IMR-90 (cell line): ENCODE results near the gene ZBTB40. TPM values are rescaled to one million over a fixed set of nuclear protein-coding genes. Genes with fewer than 3 reads are reported as not detected.

ENCODE experiments used
- ATAC-seq: fragments of 200-7000 bp; cut with Tn5 transposase; 2 replicates; pipeline ENCODE4 v1.9.1; 2020; ENCODE audit warnings: low read depth, mild to moderate bottlenecking, moderate library complexity
- BruUV-seq: library from RNA; stranded (reverse); fragments of 400-500 nt; replicated peaks from 2 replicates; lab custom pipeline; 2021; lab: Mats Ljungman, UMichigan
- CTCF ChIA-PET: fragments of 300-600 bp; formaldehyde crosslinking; extraction: SDS; loops from one replicate; lab custom pipeline; 2021; ENCODE audit warnings: antibody characterized with exemption; lab: Yijun Ruan, JAX
- POLR2A ChIA-PET: fragments of 300-600 bp; sonication (Branson Sonifier 250); formaldehyde crosslinking; loops from one replicate; lab custom pipeline; 2022; ENCODE audit warnings: antibody characterized with exemption; ENCODE audit not compliant: unreplicated experiment; lab: Charles Lee
- DNase-seq: peaks from one replicate; pipeline ENCODE4 v3.0.0; 2013
- H2AFZ ChIP-seq: replicated peaks from 2 replicates; pipeline ENCODE3; 2013; ENCODE audit warnings: low read length, mild to moderate bottlenecking; ENCODE audit not compliant: poor library complexity
- H2AK5ac ChIP-seq: 2 replicates; pipeline ENCODE4 v1.6.1; 2013; ENCODE audit warnings: low read depth, low read length, inconsistent platforms
- H2AK9ac ChIP-seq: replicated peaks from 2 replicates; pipeline ENCODE3; 2013; ENCODE audit warnings: mild to moderate bottlenecking, low read depth, low read length, moderate library complexity; ENCODE audit not compliant: poor library complexity
- H2BK120ac ChIP-seq: 2 replicates; pipeline ENCODE4 v1.6.1; 2013; ENCODE audit warnings: low read depth, low read length, inconsistent platforms
- H2BK15ac ChIP-seq: 3 replicates; pipeline ENCODE4 v1.6.1; 2013; ENCODE audit warnings: low read depth, low read length, inconsistent platforms
- H2BK20ac ChIP-seq: 2 replicates; pipeline ENCODE4 v1.6.1; 2013; ENCODE audit warnings: low read depth, mild to moderate bottlenecking, inconsistent platforms, low read length, moderate library complexity
- H2BK5ac ChIP-seq: 2 replicates; pipeline ENCODE4 v1.6.1; 2013; ENCODE audit warnings: mild to moderate bottlenecking, low read depth, low read length, inconsistent platforms; ENCODE audit not compliant: poor library complexity, severe bottlenecking
- H3K14ac ChIP-seq: replicated peaks from 2 replicates; pipeline ENCODE4 v1.6.1; 2013; ENCODE audit warnings: low read depth, low read length, inconsistent platforms
- H3K18ac ChIP-seq: 2 replicates; pipeline ENCODE4 v1.6.1; 2013; ENCODE audit warnings: low read depth, low read length, control low read depth
- H3K23ac ChIP-seq: 2 replicates; pipeline ENCODE4 v1.6.1; 2013; ENCODE audit warnings: low read depth, low read length, inconsistent platforms
- H3K27ac ChIP-seq: 2 replicates; pipeline ENCODE4 v1.5.1; 2013; ENCODE audit warnings: mild to moderate bottlenecking, control low read depth, low read length; ENCODE audit not compliant: insufficient read depth
- H3K27me3 ChIP-seq: 2 replicates; pipeline ENCODE4 v1.6.1; 2013; ENCODE audit warnings: low read length; ENCODE audit not compliant: control insufficient read depth, insufficient read depth
- H3K36me3 ChIP-seq: 2 replicates; pipeline ENCODE4 v1.6.1; 2013; ENCODE audit warnings: low read length, mixed read lengths; ENCODE audit not compliant: control insufficient read depth, insufficient read depth
- H3K4ac ChIP-seq: 2 replicates; pipeline ENCODE4 v1.6.1; 2013; ENCODE audit warnings: low read depth, low read length, inconsistent platforms
- H3K4me1 ChIP-seq: 2 replicates; pipeline ENCODE4 v1.6.1; 2013; ENCODE audit warnings: low read length, mixed read lengths; ENCODE audit not compliant: control insufficient read depth, insufficient read depth
- H3K4me2 ChIP-seq: 2 replicates; pipeline ENCODE4 v1.6.1; 2013; ENCODE audit warnings: low read depth, mild to moderate bottlenecking, control low read depth, low read length, moderate library complexity
- H3K4me3 ChIP-seq: 2 replicates; pipeline ENCODE4 v1.5.1; 2013; ENCODE audit warnings: low read depth, mild to moderate bottlenecking, control low read depth, low read length, moderate library complexity; ENCODE audit not compliant: insufficient read depth
- H3K56ac ChIP-seq: 2 replicates; pipeline ENCODE4 v1.6.1; 2013; ENCODE audit warnings: low read length, inconsistent platforms; ENCODE audit not compliant: insufficient read depth; ENCODE audit errors: extremely low read depth
- H3K79me1 ChIP-seq, 2 experiments: 2 replicates each; pipeline ENCODE4 v1.6.1; 2013; ENCODE audit warnings: low read length in 2 of 2, inconsistent platforms in 1 of 2, low read depth in 1 of 2
- H3K9ac ChIP-seq: 2 replicates; pipeline ENCODE4 v1.6.1; 2013; ENCODE audit warnings: low read depth, low read length, control low read depth
- H3K9me1 ChIP-seq: 2 replicates; pipeline ENCODE4 v1.6.1; 2013; ENCODE audit warnings: low read length, inconsistent platforms; ENCODE audit not compliant: insufficient read depth
- H3K9me3 ChIP-seq: 2 replicates; pipeline ENCODE4 v1.6.1; 2013; ENCODE audit warnings: low read length; ENCODE audit not compliant: control insufficient read depth, insufficient read depth
- H4K20me1 ChIP-seq: 2 replicates; pipeline ENCODE4 v1.6.1; 2013; ENCODE audit warnings: low read length, inconsistent platforms; ENCODE audit not compliant: insufficient read depth
- H4K5ac ChIP-seq: 2 replicates; pipeline ENCODE4 v1.6.1; 2013; ENCODE audit warnings: mild to moderate bottlenecking, low read depth, low read length, control low read depth
- H4K8ac ChIP-seq, 2 experiments: 2 replicates each; pipeline ENCODE4 v1.6.1; 2013; ENCODE audit warnings: low read depth in 2 of 2, low read length in 2 of 2, control low read depth in 1 of 2, inconsistent platforms in 1 of 2
- H4K91ac ChIP-seq: 2 replicates; pipeline ENCODE4 v1.6.1; 2013; ENCODE audit warnings: low read depth, low read length, inconsistent platforms; ENCODE audit not compliant: insufficient read depth
- BHLHE40 ChIP-seq: fragments of 150-350 bp; IDR thresholded peaks from 2 replicates; pipeline ENCODE4 v1.6.1; 2016; ENCODE audit warnings: mild to moderate bottlenecking, low read depth, low read length
- CEBPB ChIP-seq: IDR thresholded peaks from 2 replicates; pipeline ENCODE4 v1.6.1; 2012; ENCODE audit warnings: low read depth, low read length, improper control_type of control experiment
- CHD1 ChIP-seq: IDR thresholded peaks from 2 replicates; pipeline ENCODE4 v1.6.1; 2012; ENCODE audit warnings: low read depth, low read length, improper control_type of control experiment
- CTCF ChIP-seq: conservative IDR thresholded peaks from 2 replicates; pipeline ENCODE4 v1.5.1; 2012; ENCODE audit warnings: mild to moderate bottlenecking, low read depth, low read length, improper control_type of control experiment
- ELK1 ChIP-seq: fragments of 150-350 bp; IDR thresholded peaks from 2 replicates; pipeline ENCODE4 v1.6.1; 2016; ENCODE audit warnings: low read depth, mild to moderate bottlenecking, low read length, moderate library complexity, borderline replicate concordance
- FOS ChIP-seq: fragments of 150-350 bp; IDR thresholded peaks from 2 replicates; pipeline ENCODE4 v1.6.1; 2016; ENCODE audit warnings: low read depth, low read length
- MAFK ChIP-seq: IDR thresholded peaks from 2 replicates; pipeline ENCODE4 v1.6.1; 2012; ENCODE audit warnings: low read depth, low read length, improper control_type of control experiment
- MAZ ChIP-seq: IDR thresholded peaks from 2 replicates; pipeline ENCODE4 v1.6.1; 2012; ENCODE audit warnings: low read depth, mild to moderate bottlenecking, low read length, improper control_type of control experiment, moderate library complexity, borderline replicate concordance
- MXI1 ChIP-seq: IDR thresholded peaks from 2 replicates; pipeline ENCODE4 v1.6.1; 2012; ENCODE audit warnings: low read depth, mild to moderate bottlenecking, low read length, moderate library complexity, borderline replicate concordance
- NFE2L2 ChIP-seq: fragments of 150-350 bp; IDR thresholded peaks from 2 replicates; pipeline ENCODE4 v1.6.1; 2016; ENCODE audit warnings: low read depth, mild to moderate bottlenecking, low read length
- POLR2A ChIP-seq: IDR thresholded peaks from 2 replicates; pipeline ENCODE4 v1.6.1; 2012; ENCODE audit warnings: mild to moderate bottlenecking, low read depth, low read length
- RAD21 ChIP-seq: IDR thresholded peaks from 2 replicates; pipeline ENCODE4 v1.6.1; 2012; ENCODE audit warnings: low read length, improper control_type of control experiment
- RCOR1 ChIP-seq: IDR thresholded peaks from 2 replicates; pipeline ENCODE4 v1.6.1; 2012; ENCODE audit warnings: mild to moderate bottlenecking, low read length, improper control_type of control experiment; ENCODE audit not compliant: insufficient replicate concordance
- RFX5 ChIP-seq: IDR thresholded peaks from 2 replicates; pipeline ENCODE4 v1.8.0; 2012; ENCODE audit warnings: low read depth, mild to moderate bottlenecking, low read length, moderate library complexity
- SMC3 ChIP-seq: fragments of 150-350 bp; IDR thresholded peaks from 2 replicates; pipeline ENCODE4 v1.6.1; 2016; ENCODE audit warnings: low read depth, mild to moderate bottlenecking, antibody characterized with exemption, low read length, moderate library complexity
- USF2 ChIP-seq: fragments of 150-350 bp; IDR thresholded peaks from 2 replicates; pipeline ENCODE4 v1.6.1; 2017; ENCODE audit warnings: mild to moderate bottlenecking, antibody characterized with exemption, low read length, low read depth
- WGBS, 2 experiments: methylation state at CpG; one replicate each; pipeline versions ENCODE4 v1.1.5 to v1.1.7; 2013; ENCODE audit warnings: missing lambda C conversion rate in 2 of 2; ENCODE audit not compliant: insufficient read length in 1 of 2; ENCODE audit errors: extremely low coverage in 2 of 2; 5-methylcytosine and 5-hydroxymethylcytosine counted together
- dilution Hi-C: fragments of 300-500 bp; cut with HindIII; formaldehyde crosslinking; loops from one replicate; pipeline ENCODE4 v1.14.3; 2018; ENCODE audit warnings: low sequenced_read_pairs; ENCODE audit not compliant: unreplicated experiment
- in situ Hi-C: fragments of 300-500 bp; cut with MboI; formaldehyde crosslinking; loops from 3 replicates; pipeline ENCODE4 v1.14.3; 2019; ENCODE audit warnings: low sequenced_read_pairs, inconsistent platforms, mixed read lengths
- intact Hi-C: fragments of 100-400 bp; cut with micrococcal nuclease; formaldehyde crosslinking; loops from 2 replicates; pipeline ENCODE4 v1.10.0; 2022
- polyA plus RNA-seq, 3 experiments: library from polyadenylated mRNA; depleted of rRNA; stranded (reverse); fragments of >200 nt; gene quantifications; 2 replicates each; pipeline ENCODE4 v1.2.3, GENCODE V29; 2012; ENCODE audit warnings: low replicate concordance in 1 of 3
- total RNA-seq: library from RNA; depleted of rRNA; stranded (reverse); fragments of >200 nt; gene quantifications from 2 replicates; pipeline ENCODE4 v1.2.3, GENCODE V29; 2012

Gene ZBTB40
- total and polyA plus RNA-seq, 2 of the 4 experiments (the other 2 are of a cell fraction) = 6.0 to 9.7 TPM

- no peak overlapping the region for H3K4me3 ChIP-seq
- H3K79me1 ChIP-seq = no peaks in the 10 kb centered on the region
- no peak overlapping the region for H2AK5ac ChIP-seq
- no peak overlapping the region for H3K56ac ChIP-seq
- WGBS, 2 experiments = 100% methylated on average over 2 of the region's 4 CpGs; no CpG with 5 or more reads in 1 of the 2 experiments
- intact Hi-C loops = no loop called here
- H2BK20ac ChIP-seq = no peak overlapping the region
- no peak overlapping the region for H2BK120ac ChIP-seq
- H3K27me3 ChIP-seq = no peaks in the 10 kb centered on the region
- in situ Hi-C loops = no loop called here
- H3K27ac ChIP-seq = no peak overlapping the region
- no peak overlapping the region for H4K8ac ChIP-seq
- no peak overlapping the region for H3K14ac ChIP-seq
- H4K91ac ChIP-seq = no peak overlapping the region
- ChIA-PET POLR2A (no interaction called here), CTCF (no interaction called here)
- H3K4me2 ChIP-seq = no peak overlapping the region
- no TSS peak for BruUV-seq
- no peak overlapping the region for H4K5ac ChIP-seq
- H3K9ac ChIP-seq = no peak overlapping the region
- H2BK15ac ChIP-seq = no peak overlapping the region
- peaks cover 55% of the 10 kb centered on the region for H3K36me3 ChIP-seq
- H2AFZ ChIP-seq = no peak overlapping the region
- no peak overlapping the region for H3K4ac ChIP-seq
- dilution Hi-C loops = no loop called here
- TF ChIP-seq FOS (no peak), RFX5 (no peak), MXI1 (no peak), MAZ (no peak), USF2 (no peak), POLR2A (no peak), CTCF (no peak), SMC3 (no peak), NFE2L2 (no peak), BHLHE40 (no peak), CHD1 (no peak), CEBPB (no peak), RCOR1 (no peak), ELK1 (no peak), MAFK (no peak), RAD21 (no peak)
- H3K4me1 ChIP-seq = no peaks in the 10 kb centered on the region
- no peaks in the 10 kb centered on the region for H3K9me3 ChIP-seq
- no peak for ATAC-seq
- H2BK5ac ChIP-seq = no peak overlapping the region
- H4K20me1 ChIP-seq = no peaks in the 10 kb centered on the region
- 0 out of 2 replicates have a peak, but pooled peaks cover 2% of the 10 kb centered on the region for H3K9me1 ChIP-seq
- no peak overlapping the region for H3K23ac ChIP-seq
- no peak overlapping the region for H2AK9ac ChIP-seq
- DNase-seq = no peak
- no peak overlapping the region for H3K18ac ChIP-seq
Measured at GRCh38 chr1:22521692-22522091, 70.0 kb downstream of the ZBTB40 start.
